Measurements from ENCODE around the gene SCN9A. TPM values are rescaled to one million over a fixed set of nuclear protein-coding genes. Genes with fewer than 3 reads are reported as not detected.

SCN9A gene
- total RNA-seq, 6 donors from 2014 or later, result 5.8 to 24.1 (median 9.8) TPM

- H3K4me3 ChIP-seq, result no peak overlapping the region
- WGBS, 2 donors, result 44 to 59% methylated on average over 2 of the region's 2 CpGs
- DNase-seq (no peak), ATAC-seq (ENCODE audit: low FRiP score in 2 of 2) (no peak)
- H3K36me3 ChIP-seq, result no peaks in the 10 kb centered on the region
- H3K27ac ChIP-seq, result no peak overlapping the region
- H3K4me1 ChIP-seq, result peaks cover 4 to 21% (median 7%) of the 10 kb centered on the region in 4 donors
- no peak for TF ChIP-seq POLR2A (IDR thresholded peaks at IDR 0.05)
- H3K27me3 ChIP-seq, result peaks cover 0 to 6% (median 0%) of the 10 kb centered on the region in 4 donors
- H3K9me3 ChIP-seq, result no peaks in the 10 kb centered on the region
Observed at GRCh38 chr2:166373105-166373504, 2.6 kb downstream of the SCN9A start.

GRCh38 chr2:166372046-166372445, 3.7 kb downstream of the SCN9A start:
- DNase-seq, result no peak
- H3K27ac ChIP-seq, result no peak overlapping the region
- no peak for ATAC-seq (ENCODE audit: low FRiP score in 2 of 2)
- no peaks in the 10 kb centered on the region for H3K9me3 ChIP-seq
- 76 to 79% methylated on average over 2 of the region's 2 CpGs for WGBS, 2 donors
- H3K4me3 ChIP-seq, result no peak overlapping the region
- peaks cover 4 to 21% (median 7%) of the 10 kb centered on the region in 4 donors for H3K4me1 ChIP-seq
- H3K36me3 ChIP-seq, result no peaks in the 10 kb centered on the region
- peaks cover 0 to 6% (median 0%) of the 10 kb centered on the region in 4 donors for H3K27me3 ChIP-seq
- TF ChIP-seq POLR2AphosphoS5 (IDR thresholded peaks at IDR 0.05), result no peak
- no peak for TF ChIP-seq POLR2A (IDR thresholded peaks at IDR 0.05)
- no peak for TF ChIP-seq EP300 (IDR thresholded peaks at IDR 0.05)
- TF ChIP-seq CTCF (IDR thresholded peaks at IDR 0.05), result no peak

- no peaks in the 10 kb centered on the region for H3K27me3 ChIP-seq
- H3K36me3 ChIP-seq, result no peaks in the 10 kb centered on the region
- no peak overlapping the region for H3K27ac ChIP-seq
- TF ChIP-seq CTCF (IDR thresholded peaks at IDR 0.05), result no peak
- no peak for TF ChIP-seq POLR2AphosphoS5 (IDR thresholded peaks at IDR 0.05)
- no peak for TF ChIP-seq POLR2A (IDR thresholded peaks at IDR 0.05)
- TF ChIP-seq EP300 (IDR thresholded peaks at IDR 0.05), result no peak
- 80 to 85% methylated on average over 6 of the region's 6 CpGs for WGBS, 2 donors
- no peaks in the 10 kb centered on the region for H3K4me1 ChIP-seq
- DNase-seq (no peak), ATAC-seq (ENCODE audit: low FRiP score in 2 of 2) (no peak)
- no peaks in the 10 kb centered on the region for H3K9me3 ChIP-seq
- H3K4me3 ChIP-seq, result no peak overlapping the region
Observed at GRCh38 chr2:166365803-166366420, 9.8 kb downstream of the SCN9A start.

GRCh38 chr2:166365239-166365638, 10.5 kb downstream of the SCN9A start:
- no peaks in the 10 kb centered on the region for H3K9me3 ChIP-seq
- no peaks in the 10 kb centered on the region for H3K4me1 ChIP-seq
- no peaks in the 10 kb centered on the region for H3K36me3 ChIP-seq
- H3K27ac ChIP-seq, result no peak overlapping the region
- H3K27me3 ChIP-seq, result no peaks in the 10 kb centered on the region
- no peak overlapping the region for H3K4me3 ChIP-seq
- ATAC-seq (ENCODE audit: low FRiP score in 2 of 2) (no peak), DNase-seq (no peak)
- WGBS, 2 donors, result 88 to 99% methylated on average over 3 of the region's 3 CpGs
- TF ChIP-seq EP300 (IDR thresholded peaks at IDR 0.05) (no peak), POLR2AphosphoS5 (IDR thresholded peaks at IDR 0.05) (no peak), CTCF (IDR thresholded peaks at IDR 0.05) (no peak), POLR2A (IDR thresholded peaks at IDR 0.05) (no peak)

GRCh38 chr2:166364476-166365161, 11.1 kb downstream of the SCN9A start:
- H3K9me3 ChIP-seq, result no peaks in the 10 kb centered on the region
- 92 to 93% methylated on average over 9 of the region's 9 CpGs for WGBS, 2 donors
- no peak for TF ChIP-seq POLR2A (IDR thresholded peaks at IDR 0.05)
- no peak for TF ChIP-seq POLR2AphosphoS5 (IDR thresholded peaks at IDR 0.05)
- no peak for TF ChIP-seq CTCF (IDR thresholded peaks at IDR 0.05)
- TF ChIP-seq EP300 (IDR thresholded peaks at IDR 0.05), result no peak

More at GRCh38 chr2:166364476-166365161, 11.1 kb downstream of the SCN9A start:
- H3K36me3 ChIP-seq, result no peaks in the 10 kb centered on the region
- no peaks in the 10 kb centered on the region for H3K4me1 ChIP-seq
- ATAC-seq (ENCODE audit: low FRiP score in 2 of 2), result no peak
- no peaks in the 10 kb centered on the region for H3K27me3 ChIP-seq
- DNase-seq, result no peak
- H3K27ac ChIP-seq, result no peak overlapping the region
- H3K4me3 ChIP-seq, result no peak overlapping the region

Data from upper lobe of left lung (tissue), 6 donors.